Neutrophil (primary cell): ENCODE measurements around the gene LMO1.

Experiments
- H3K27ac ChIP-seq: fragments of 200-600 bp; sonication (generic); 2 replicates; pipeline ENCODE4 v1.5.1; 2016; ENCODE audit warnings: mild to moderate bottlenecking, moderate library complexity
- H3K27me3 ChIP-seq: fragments of 200-600 bp; sonication (generic); 2 replicates; pipeline ENCODE4 v1.6.0; 2016; ENCODE audit warnings: mild to moderate bottlenecking
- H3K36me3 ChIP-seq: fragments of 200-600 bp; sonication (generic); 2 replicates; pipeline ENCODE4 v1.5.1; 2017
- H3K4me1 ChIP-seq, 2 experiments: fragments of 200-600 bp in 1 of 2; sonication (generic) in 1 of 2; 1 replicate in 1 of 2; 2 replicates in 1 of 2; pipeline versions ENCODE4 v1.5.1 to v1.6.1; 2013 to 2016; ENCODE audit warnings: low read depth in 1 of 2, low read length in 1 of 2, mild to moderate bottlenecking in 1 of 2, moderate library complexity in 1 of 2; ENCODE audit not compliant: control insufficient read depth in 1 of 2, insufficient read depth in 1 of 2
- H3K4me3 ChIP-seq, 2 experiments: fragments of 200-600 bp in 1 of 2; sonication (generic) in 1 of 2; 1 replicate in 1 of 2; 2 replicates in 1 of 2; pipeline ENCODE4 v1.5.1; 2013 to 2016; ENCODE audit warnings: low read depth in 1 of 2, low read length in 1 of 2, mild to moderate bottlenecking in 1 of 2, moderate library complexity in 1 of 2
- H3K9me3 ChIP-seq: fragments of 200-600 bp; sonication (generic); 2 replicates; pipeline ENCODE4 v1.5.1; 2016
- TF ChIP-seq, protein P1 (sequence below): fragments of 200-600 bp; sonication (generic); IDR thresholded peaks from 2 replicates; pipeline ENCODE4 v1.5.1; 2016; ENCODE audit warnings: antibody characterized with exemption

LMO1 gene

DNA sequence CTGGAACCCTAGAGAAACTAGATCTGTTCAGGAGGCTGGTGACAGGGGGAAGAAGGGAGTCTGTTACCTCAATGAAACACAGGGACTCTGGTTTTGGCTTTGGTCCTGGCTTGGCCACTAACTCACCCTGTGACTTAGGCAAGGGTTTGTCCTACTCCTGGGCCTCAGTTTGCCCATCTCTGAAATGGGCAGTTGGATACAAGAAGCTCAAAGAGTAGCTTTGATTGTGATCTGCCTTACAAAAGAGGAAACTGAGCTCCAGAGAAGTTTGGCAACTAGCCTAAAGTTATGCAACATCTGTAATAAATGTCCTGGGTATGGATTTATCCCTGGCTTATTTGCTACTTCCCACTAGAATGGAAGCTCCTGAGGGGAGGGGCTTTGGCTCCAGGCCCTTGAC lies 24.0 kb upstream of the LMO1 start:
- Histone ChIP-seq H3K4me1 (no peaks in the 10 kb centered on the region), H3K36me3 (no peaks in the 10 kb centered on the region), H3K27ac (no peak overlapping the region), H3K9me3 (no peaks in the 10 kb centered on the region), H3K27me3 (peaks cover 21% of the 10 kb centered on the region), H3K4me3 (no peak overlapping the region)
- TF ChIP-seq, protein P1, sequence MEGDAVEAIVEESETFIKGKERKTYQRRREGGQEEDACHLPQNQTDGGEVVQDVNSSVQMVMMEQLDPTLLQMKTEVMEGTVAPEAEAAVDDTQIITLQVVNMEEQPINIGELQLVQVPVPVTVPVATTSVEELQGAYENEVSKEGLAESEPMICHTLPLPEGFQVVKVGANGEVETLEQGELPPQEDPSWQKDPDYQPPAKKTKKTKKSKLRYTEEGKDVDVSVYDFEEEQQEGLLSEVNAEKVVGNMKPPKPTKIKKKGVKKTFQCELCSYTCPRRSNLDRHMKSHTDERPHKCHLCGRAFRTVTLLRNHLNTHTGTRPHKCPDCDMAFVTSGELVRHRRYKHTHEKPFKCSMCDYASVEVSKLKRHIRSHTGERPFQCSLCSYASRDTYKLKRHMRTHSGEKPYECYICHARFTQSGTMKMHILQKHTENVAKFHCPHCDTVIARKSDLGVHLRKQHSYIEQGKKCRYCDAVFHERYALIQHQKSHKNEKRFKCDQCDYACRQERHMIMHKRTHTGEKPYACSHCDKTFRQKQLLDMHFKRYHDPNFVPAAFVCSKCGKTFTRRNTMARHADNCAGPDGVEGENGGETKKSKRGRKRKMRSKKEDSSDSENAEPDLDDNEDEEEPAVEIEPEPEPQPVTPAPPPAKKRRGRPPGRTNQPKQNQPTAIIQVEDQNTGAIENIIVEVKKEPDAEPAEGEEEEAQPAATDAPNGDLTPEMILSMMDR = no peak

DNA sequence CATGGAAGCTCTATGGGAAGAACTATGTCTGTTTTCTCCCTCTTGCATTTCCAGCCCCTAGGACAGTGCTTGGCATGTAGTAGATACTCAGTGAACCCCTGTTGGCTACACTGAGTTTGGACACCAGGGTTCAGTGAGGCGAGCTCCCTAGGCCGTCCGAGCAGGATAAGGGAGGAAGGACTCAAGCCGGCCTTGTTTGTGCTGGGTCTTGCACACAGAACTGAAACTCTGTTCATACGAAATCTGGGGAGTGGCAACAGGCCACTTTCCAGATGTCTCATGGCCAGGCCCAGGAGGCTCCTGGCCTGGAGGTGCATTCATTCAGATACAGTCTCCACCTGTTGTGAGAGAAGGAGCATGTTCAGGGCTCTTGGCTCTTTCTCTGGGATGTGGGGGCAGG lies 23.6 kb upstream of the LMO1 start:
- H3K27ac ChIP-seq = no peak overlapping the region
- TF ChIP-seq, protein P1 = no peak
- no peaks in the 10 kb centered on the region for H3K36me3 ChIP-seq
- H3K4me3 ChIP-seq = no peak overlapping the region
- peaks cover 25% of the 10 kb centered on the region for H3K27me3 ChIP-seq
- no peaks in the 10 kb centered on the region for H3K4me1 ChIP-seq
- no peaks in the 10 kb centered on the region for H3K9me3 ChIP-seq

DNA sequence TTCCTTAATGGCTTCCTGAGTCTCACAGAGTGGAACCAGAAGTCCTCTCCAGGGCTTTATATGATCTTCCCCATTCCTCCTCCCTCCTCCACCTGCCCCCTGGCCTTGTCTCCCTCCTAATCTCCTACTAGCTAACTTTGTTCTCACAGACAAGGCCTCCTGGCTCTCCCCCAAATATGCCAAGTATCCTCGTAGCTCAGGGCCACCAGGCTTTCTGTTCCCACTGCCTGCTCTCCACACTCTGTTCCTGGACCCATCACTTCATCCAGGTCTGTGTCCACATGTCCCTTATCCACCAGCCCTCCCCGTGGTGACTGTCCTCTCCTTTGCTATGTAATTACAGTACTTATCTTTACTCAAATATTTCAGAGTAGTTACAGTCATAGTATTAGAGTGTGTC lies 23.2 kb upstream of the LMO1 start:
- TF ChIP-seq, protein P1 = no peak
- no peaks in the 10 kb centered on the region for H3K9me3 ChIP-seq
- H3K27me3 ChIP-seq = peaks cover 29% of the 10 kb centered on the region
- no peaks in the 10 kb centered on the region for H3K4me1 ChIP-seq
- H3K27ac ChIP-seq = no peak overlapping the region
- no peaks in the 10 kb centered on the region for H3K36me3 ChIP-seq
- H3K4me3 ChIP-seq = no peak overlapping the region

DNA sequence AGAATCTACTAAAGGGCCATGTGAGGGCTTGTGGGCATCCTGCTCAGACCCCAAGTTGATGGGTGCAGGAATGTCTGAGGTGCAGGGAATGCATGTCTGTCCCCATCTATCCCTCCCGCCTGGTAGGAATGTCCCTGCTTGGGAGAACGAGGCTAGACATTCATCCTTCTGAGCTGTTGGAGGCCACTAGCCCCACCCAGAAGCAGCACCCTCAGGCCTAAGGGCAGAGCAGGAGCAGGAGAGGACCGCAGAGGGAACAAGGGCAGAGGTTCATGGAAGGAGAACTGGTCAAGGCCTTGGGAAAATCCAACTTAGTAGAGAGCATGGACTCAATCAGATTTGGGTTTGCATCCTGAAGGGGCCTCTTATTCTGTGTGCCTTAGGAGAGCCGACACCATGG lies 22.1 kb upstream of the LMO1 start:
- H3K4me3 ChIP-seq = no peak overlapping the region
- TF ChIP-seq, protein P1 = no peak
- no peaks in the 10 kb centered on the region for H3K36me3 ChIP-seq
- peaks cover 36% of the 10 kb centered on the region for H3K27me3 ChIP-seq
- no peaks in the 10 kb centered on the region for H3K9me3 ChIP-seq
- H3K27ac ChIP-seq = no peak overlapping the region
- no peaks in the 10 kb centered on the region for H3K4me1 ChIP-seq

DNA sequence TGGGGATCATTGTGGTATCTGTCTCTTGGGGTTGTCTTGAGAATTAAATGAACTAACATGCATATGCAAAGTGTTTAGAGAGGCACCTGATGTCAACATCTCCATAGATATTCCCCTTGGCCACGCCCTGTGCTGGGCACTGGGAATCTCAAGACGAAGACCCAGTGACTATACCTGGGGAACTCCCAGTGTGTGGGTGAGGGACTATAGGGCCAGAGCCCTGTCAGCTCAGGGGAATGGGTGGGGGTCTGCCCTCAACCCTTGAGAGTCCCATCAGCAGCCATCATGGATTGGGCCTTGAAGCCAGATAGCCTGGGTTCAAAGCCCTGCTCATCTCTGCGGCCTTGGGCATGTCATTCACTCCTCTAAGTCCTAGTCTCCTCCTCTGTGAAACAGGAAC lies 21.6 kb upstream of the LMO1 start:
- Histone ChIP-seq H3K36me3 (no peaks in the 10 kb centered on the region), H3K9me3 (no peaks in the 10 kb centered on the region), H3K27ac (no peak overlapping the region), H3K27me3 (peaks cover 36% of the 10 kb centered on the region), H3K4me3 (no peak overlapping the region), H3K4me1 (no peaks in the 10 kb centered on the region)
- TF ChIP-seq, protein P1 = no peak
